ENCODE data around the gene PPIF.

DNA sequence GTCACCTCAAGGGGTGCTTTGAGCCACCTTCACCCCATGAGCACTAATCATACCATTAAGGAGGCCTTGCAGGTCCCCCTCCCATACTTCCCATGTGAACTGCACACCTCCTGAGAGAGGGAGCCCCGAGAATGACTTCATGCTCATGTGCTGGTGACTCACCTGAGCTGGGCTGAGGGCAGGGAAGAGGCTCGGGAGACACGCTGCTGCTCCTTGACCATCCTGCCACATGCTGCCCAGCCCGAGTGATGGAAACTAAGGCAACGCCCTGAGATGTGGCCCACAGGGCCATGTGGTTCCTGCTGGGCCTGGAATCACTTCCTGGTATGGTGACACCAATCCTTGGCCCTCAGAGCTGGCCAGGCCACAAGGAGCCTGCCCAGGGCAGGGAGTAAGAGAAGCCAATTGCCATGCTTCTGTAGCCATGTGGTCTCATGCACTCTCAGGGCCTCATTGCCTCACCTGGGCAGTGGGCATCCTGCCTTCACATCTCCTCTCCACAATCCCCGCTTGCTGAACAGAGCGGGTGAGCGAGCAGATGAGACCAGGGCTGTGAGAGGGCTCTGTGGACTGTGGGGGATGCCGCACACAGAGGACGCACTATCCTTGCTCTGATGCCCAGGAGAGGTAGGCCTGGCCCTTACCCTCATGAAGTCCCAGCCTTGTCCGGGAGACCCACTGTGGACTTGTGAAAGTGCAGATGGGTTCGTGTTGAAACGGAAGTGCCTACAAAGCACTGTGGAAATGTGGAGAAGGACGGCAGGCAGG is 18.3 kb upstream of the PPIF start:
- TF ChIP-seq POLR2AphosphoS5 (IDR thresholded peaks at IDR 0.05; ENCODE audit: low read depth, low read length) (no peak), TAF1 (IDR thresholded peaks at IDR 0.05; ENCODE audit: borderline replicate concordance, insufficient read depth, low read length) (no peak), SIN3A (IDR thresholded peaks at IDR 0.05; ENCODE audit: borderline replicate concordance, insufficient read depth, low read length) (no peak)
- TF ChIP-seq, protein P1, sequence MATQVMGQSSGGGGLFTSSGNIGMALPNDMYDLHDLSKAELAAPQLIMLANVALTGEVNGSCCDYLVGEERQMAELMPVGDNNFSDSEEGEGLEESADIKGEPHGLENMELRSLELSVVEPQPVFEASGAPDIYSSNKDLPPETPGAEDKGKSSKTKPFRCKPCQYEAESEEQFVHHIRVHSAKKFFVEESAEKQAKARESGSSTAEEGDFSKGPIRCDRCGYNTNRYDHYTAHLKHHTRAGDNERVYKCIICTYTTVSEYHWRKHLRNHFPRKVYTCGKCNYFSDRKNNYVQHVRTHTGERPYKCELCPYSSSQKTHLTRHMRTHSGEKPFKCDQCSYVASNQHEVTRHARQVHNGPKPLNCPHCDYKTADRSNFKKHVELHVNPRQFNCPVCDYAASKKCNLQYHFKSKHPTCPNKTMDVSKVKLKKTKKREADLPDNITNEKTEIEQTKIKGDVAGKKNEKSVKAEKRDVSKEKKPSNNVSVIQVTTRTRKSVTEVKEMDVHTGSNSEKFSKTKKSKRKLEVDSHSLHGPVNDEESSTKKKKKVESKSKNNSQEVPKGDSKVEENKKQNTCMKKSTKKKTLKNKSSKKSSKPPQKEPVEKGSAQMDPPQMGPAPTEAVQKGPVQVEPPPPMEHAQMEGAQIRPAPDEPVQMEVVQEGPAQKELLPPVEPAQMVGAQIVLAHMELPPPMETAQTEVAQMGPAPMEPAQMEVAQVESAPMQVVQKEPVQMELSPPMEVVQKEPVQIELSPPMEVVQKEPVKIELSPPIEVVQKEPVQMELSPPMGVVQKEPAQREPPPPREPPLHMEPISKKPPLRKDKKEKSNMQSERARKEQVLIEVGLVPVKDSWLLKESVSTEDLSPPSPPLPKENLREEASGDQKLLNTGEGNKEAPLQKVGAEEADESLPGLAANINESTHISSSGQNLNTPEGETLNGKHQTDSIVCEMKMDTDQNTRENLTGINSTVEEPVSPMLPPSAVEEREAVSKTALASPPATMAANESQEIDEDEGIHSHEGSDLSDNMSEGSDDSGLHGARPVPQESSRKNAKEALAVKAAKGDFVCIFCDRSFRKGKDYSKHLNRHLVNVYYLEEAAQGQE (IDR thresholded peaks at IDR 0.05; ENCODE audit: insufficient read depth in 1 of 2, low read depth in 2 of 2, low read length in 2 of 2) = no peak
